Gastroesophageal sphincter (tissue), 4 donors: Measurements from ENCODE around the gene SRP9. TPM values are rescaled to one million over a fixed set of nuclear protein-coding genes. Genes with fewer than 3 reads are reported as not detected.

ENCODE experiments used
- ATAC-seq: fragments of 150-250 bp; one replicate; pipeline ENCODE4 v1.9.1; 2016; ENCODE audit warnings: mild to moderate bottlenecking, moderate library complexity
- H3K27ac ChIP-seq, 4 donors: fragments of 200-600 bp; sonication (generic) in 3 of 4; 1 replicate in 3 of 4; 2 replicates in 1 of 4; pipeline ENCODE4 v1.5.1; 2016 to 2019
- H3K27me3 ChIP-seq: fragments of 200-600 bp; sonication (generic); one replicate; pipeline ENCODE4 v1.5.1; 2019
- H3K36me3 ChIP-seq, 2 donors: fragments of 200-600 bp; sonication (generic); one replicate each; pipeline ENCODE4 v1.5.1; 2019; ENCODE audit warnings: control low read depth in 1 of 2
- H3K4me1 ChIP-seq, 3 donors: fragments of 200-600 bp; sonication (generic); 1 replicate in 2 of 3; 2 replicates in 1 of 3; pipeline ENCODE4 v1.5.1; 2016 to 2019; ENCODE audit warnings: control low read depth in 2 of 3
- H3K4me3 ChIP-seq, 2 donors: fragments of 200-600 bp; sonication (generic); one replicate each; pipeline ENCODE4 v1.5.1; 2019; ENCODE audit warnings: mild to moderate bottlenecking in 1 of 2, moderate library complexity in 1 of 2
- H3K9me3 ChIP-seq, 3 donors: fragments of 200-600 bp; sonication (generic); one replicate each; pipeline ENCODE4 v1.5.1; 2017 to 2019; ENCODE audit warnings: control low read depth in 2 of 3
- CTCF ChIP-seq, 4 experiments: fragments of 200-600 bp in 2 of 4; fragments of 450-650 bp in 2 of 4; sonication (generic) in 1 of 4; IDR thresholded peaks; one replicate each; pipeline ENCODE4 v1.5.1; 2017 to 2019; ENCODE audit warnings: antibody characterized with exemption in 4 of 4, mild to moderate bottlenecking in 2 of 4, moderate library complexity in 2 of 4
- EP300 ChIP-seq: sonication (generic); formaldehyde crosslinking; IDR thresholded peaks from one replicate; pipeline ENCODE4 v1.6.1; 2017; ENCODE audit warnings: antibody characterized with exemption, mild to moderate bottlenecking
- POLR2A ChIP-seq, 2 donors: fragments of 450-650 bp; IDR thresholded peaks; one replicate each; pipeline ENCODE4 v1.6.1; 2017; ENCODE audit warnings: antibody characterized with exemption in 2 of 2, mild to moderate bottlenecking in 2 of 2, moderate library complexity in 1 of 2
- POLR2AphosphoS5 ChIP-seq: sonication (generic); formaldehyde crosslinking; IDR thresholded peaks from one replicate; pipeline ENCODE4 v1.6.1; 2017; ENCODE audit warnings: antibody characterized with exemption
- WGBS, 2 donors: methylation state at CpG; one replicate each; pipeline ENCODE4 v1.1.5; 2018; ENCODE audit warnings: low coverage in 1 of 2; 5-methylcytosine and 5-hydroxymethylcytosine counted together
- total RNA-seq, 4 donors: library from RNA; depleted of rRNA; stranded (reverse); fragments of >200 nt; gene quantifications; one replicate each; pipeline ENCODE4 v1.1.0, GENCODE V29; 2016

SRP9 gene
- total RNA-seq, 4 donors from 2014 or later = 146 to 260 (median 216) TPM

- no peak for ATAC-seq
- H3K4me1 ChIP-seq = peaks cover 4 to 66% (median 24%) of the 10 kb centered on the region in 3 donors
- peaks cover 0 to 27% of the 10 kb centered on the region in 2 donors for H3K36me3 ChIP-seq
- no peaks in the 10 kb centered on the region for H3K27me3 ChIP-seq
- TF ChIP-seq CTCF (IDR thresholded peaks at IDR 0.05) = no peak
- no peak for TF ChIP-seq POLR2AphosphoS5
- H3K4me3 ChIP-seq = no peak overlapping the region
- no peaks in the 10 kb centered on the region for H3K9me3 ChIP-seq
- H3K27ac ChIP-seq = peak overlapping the region in 2 of 4 donors; percentile 11 to 16
- WGBS, 2 donors = 45 to 48% methylated on average over 6 to 7 of the region's 7 CpGs
Observed at GRCh38 chr1:225825607-225826007, 48.0 kb downstream of the SRP9 start.

- peaks cover 4 to 52% (median 24%) of the 10 kb centered on the region in 3 donors for H3K4me1 ChIP-seq
- WGBS, 2 donors = 70% methylated on average over 2 of the region's 8 CpGs; no CpG with 5 or more reads in 1 of the 2 donors
- no peak for ATAC-seq
- no peak for TF ChIP-seq POLR2AphosphoS5
- H3K4me3 ChIP-seq = no peak overlapping the region
- no peak overlapping the region for H3K27ac ChIP-seq
- no peaks in the 10 kb centered on the region for H3K9me3 ChIP-seq
- peaks cover 0 to 42% of the 10 kb centered on the region in 2 donors for H3K36me3 ChIP-seq
- H3K27me3 ChIP-seq = no peaks in the 10 kb centered on the region
Observed at GRCh38 chr1:225827076-225827475, 49.5 kb downstream of the SRP9 start.

- 82 to 88% methylated on average over 4 to 5 of the region's 14 CpGs for WGBS, 2 donors
- peaks cover 0 to 53% of the 10 kb centered on the region in 2 donors for H3K36me3 ChIP-seq
Observed at GRCh38 chr1:225828706-225829345, 51.2 kb downstream of the SRP9 start.

DNA sequence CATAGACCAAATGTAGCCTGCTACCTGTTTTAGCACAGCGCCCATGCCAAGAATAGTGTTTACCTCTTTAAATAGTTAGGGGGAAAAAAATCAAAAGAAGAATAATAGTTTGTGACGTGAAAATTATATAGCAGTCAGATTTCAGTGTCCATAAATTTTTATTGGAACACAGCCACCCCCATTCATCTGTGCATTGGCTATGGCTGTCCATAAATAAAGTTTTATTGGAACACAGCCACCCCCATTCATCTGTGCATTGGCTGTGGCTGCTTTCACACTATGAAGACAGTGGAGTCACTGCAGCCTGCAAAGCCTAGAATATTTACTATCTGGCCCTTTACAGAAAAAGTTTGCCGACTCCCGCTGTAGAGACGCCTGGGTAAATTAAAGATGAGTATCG lies 53.2 kb downstream of the SRP9 start:
- H3K9me3 ChIP-seq = no peaks in the 10 kb centered on the region
- no peak overlapping the region for H3K4me3 ChIP-seq
- no peaks in the 10 kb centered on the region for H3K27me3 ChIP-seq
- WGBS, 2 donors = 74 to 93% methylated on average over 3 to 6 of the region's 6 CpGs
- peaks cover 5 to 35% (median 18%) of the 10 kb centered on the region in 3 donors for H3K4me1 ChIP-seq
- no peak overlapping the region for H3K27ac ChIP-seq
- TF ChIP-seq POLR2AphosphoS5 (no peak), CTCF (IDR thresholded peaks at IDR 0.05) (no peak), POLR2A (IDR thresholded peaks at IDR 0.05) (no peak), EP300 (no peak)
- ATAC-seq = no peak
- peaks cover 0 to 53% of the 10 kb centered on the region in 2 donors for H3K36me3 ChIP-seq

More at GRCh38 chr1:225828706-225829345, 51.2 kb downstream of the SRP9 start:
- TF ChIP-seq EP300 (no peak), CTCF (IDR thresholded peaks at IDR 0.05) (no peak)
- no peaks in the 10 kb centered on the region for H3K27me3 ChIP-seq
- H3K27ac ChIP-seq = no peak overlapping the region
- H3K9me3 ChIP-seq = no peaks in the 10 kb centered on the region
- ATAC-seq = no peak
- H3K4me1 ChIP-seq = peaks cover 4 to 35% (median 22%) of the 10 kb centered on the region in 3 donors
- no peak overlapping the region for H3K4me3 ChIP-seq

DNA sequence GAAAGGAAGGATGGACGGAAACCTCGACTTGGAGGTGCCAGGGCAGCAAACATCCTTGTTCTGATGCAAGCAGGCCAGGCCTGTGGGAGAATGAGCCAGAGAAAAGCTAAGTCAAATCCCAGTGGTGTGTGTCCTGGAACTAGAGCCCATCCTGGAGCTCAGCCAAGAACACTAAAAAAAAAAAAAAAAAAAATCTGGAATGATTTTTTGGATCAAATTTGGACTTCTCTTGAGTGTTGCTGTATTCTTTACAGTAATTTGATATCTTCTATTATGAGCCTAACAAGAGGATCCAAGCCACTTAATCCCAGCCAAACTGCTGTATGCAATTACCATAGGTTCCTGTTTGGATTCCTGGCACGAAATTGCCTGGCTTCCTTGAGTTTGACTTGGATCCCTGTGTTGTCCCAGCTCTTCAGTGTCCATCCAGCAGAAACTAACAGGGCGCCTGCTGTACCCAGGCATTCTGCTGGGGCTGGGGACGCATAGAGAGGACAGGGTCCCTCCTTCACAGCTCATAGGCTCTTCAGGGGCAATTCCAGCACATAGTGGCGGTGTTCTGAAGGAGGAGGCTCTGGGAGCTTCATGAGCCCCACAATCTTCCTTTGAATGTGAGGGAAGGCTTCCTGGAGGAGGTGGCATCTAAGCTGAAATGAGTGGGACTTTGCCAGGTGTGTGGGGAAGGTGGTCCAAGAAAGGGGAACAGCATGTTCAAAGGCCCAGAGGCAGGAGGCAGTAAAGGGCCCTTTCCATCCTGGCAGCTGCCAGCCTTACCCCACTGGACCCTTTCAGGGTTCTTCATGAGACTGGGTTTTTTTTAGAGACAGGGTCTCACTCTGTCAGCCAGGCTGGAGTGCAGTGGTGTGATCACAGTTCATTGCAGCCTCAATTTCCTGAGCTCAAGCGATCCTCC lies 57.0 kb downstream of the SRP9 start:
- peaks cover 0 to 67% of the 10 kb centered on the region in 2 donors for H3K36me3 ChIP-seq
- H3K27ac ChIP-seq = peak overlapping the region; percentile 63 to 79 (median 76)
- WGBS, 2 donors = 24 to 38% methylated on average over 4 of the region's 7 CpGs
- no peaks in the 10 kb centered on the region for H3K9me3 ChIP-seq
- ATAC-seq = peak; percentile 95
- no peak overlapping the region for H3K4me3 ChIP-seq
- no peaks in the 10 kb centered on the region for H3K27me3 ChIP-seq
- TF ChIP-seq CTCF (IDR thresholded peaks at IDR 0.05) = no peak
- TF ChIP-seq POLR2A (IDR thresholded peaks at IDR 0.05) = no peak
- TF ChIP-seq POLR2AphosphoS5 = peak; percentile 79
- no peak for TF ChIP-seq EP300
- H3K4me1 ChIP-seq = peaks cover 5 to 28% (median 13%) of the 10 kb centered on the region in 3 donors
